ENCODE measurements around the gene NPC1L1. TPM values are rescaled to one million over a fixed set of nuclear protein-coding genes. Genes with fewer than 3 reads are reported as not detected.

NPC1L1 gene
- polyA plus RNA-seq, 1 donor from 2014 or later: not detected

GRCh38 chr7:44511236-44511635 lies 29.9 kb downstream of the NPC1L1 start:
- Histone ChIP-seq H3K36me3 (ENCODE audit: insufficient read depth, low read length) (no peaks in the 10 kb centered on the region), H3K4me3 (ENCODE audit: low read length) (no peak overlapping the region), H3K4me2 (ENCODE audit: low read length) (no peak overlapping the region), H2AFZ (ENCODE audit: low read depth, low read length) (no peak overlapping the region), H3K79me2 (replicated peaks; ENCODE audit: insufficient read depth, low read length) (no peaks in the 10 kb centered on the region), H3K9me3 (ENCODE audit: low read length) (no peaks in the 10 kb centered on the region), H3K27me3 (ENCODE audit: insufficient read depth, low read depth, low read length) (no peaks in the 10 kb centered on the region), H4K20me1 (ENCODE audit: insufficient read depth) (no peaks in the 10 kb centered on the region), H3F3A (ENCODE audit: insufficient read depth, low read length, poor library complexity, severe bottlenecking) (no peaks in the 10 kb centered on the region), H3K9me2 (ENCODE audit: insufficient read depth, low read length) (no peaks in the 10 kb centered on the region), H3K9ac (ENCODE audit: low read length) (no peak overlapping the region), H3K27ac (ENCODE audit: low read length) (no peak overlapping the region)
- TF ChIP-seq REST (IDR thresholded peaks at IDR 0.05; ENCODE audit: borderline replicate concordance) (no peak), SMC3 (conservative IDR thresholded peaks at IDR 0.05; ENCODE audit: poor library complexity) (no peak), RAD21 (conservative IDR thresholded peaks at IDR 0.05) (no peak), EZH2 (IDR thresholded peaks at IDR 0.05; ENCODE audit: borderline replicate concordance, insufficient read depth, low read length, poor library complexity, severe bottlenecking) (no peak), POLR2AphosphoS5 (IDR thresholded peaks at IDR 0.05) (no peak), TAF1 (IDR thresholded peaks at IDR 0.05; ENCODE audit: low read depth) (no peak), EP300 (conservative IDR thresholded peaks at IDR 0.05; ENCODE audit: poor library complexity, severe bottlenecking) (no peak), CTCF (IDR thresholded peaks at IDR 0.05; ENCODE audit: poor library complexity, severe bottlenecking) (no peak), MXI1 (conservative IDR thresholded peaks at IDR 0.05; ENCODE audit: poor library complexity, severe bottlenecking) (no peak)

- Histone ChIP-seq H3K9me2 (ENCODE audit: insufficient read depth, low read length) (no peaks in the 10 kb centered on the region), H4K20me1 (ENCODE audit: insufficient read depth) (no peaks in the 10 kb centered on the region), H3K9ac (ENCODE audit: low read length) (no peak overlapping the region), H2AFZ (ENCODE audit: low read depth, low read length) (no peak overlapping the region), H3F3A (ENCODE audit: insufficient read depth, low read length, poor library complexity, severe bottlenecking) (no peaks in the 10 kb centered on the region), H3K4me2 (ENCODE audit: low read length) (no peak overlapping the region), H3K27ac (ENCODE audit: low read length) (no peak overlapping the region), H3K79me2 (replicated peaks; ENCODE audit: insufficient read depth, low read length) (no peaks in the 10 kb centered on the region), H3K36me3 (ENCODE audit: insufficient read depth, low read length) (no peaks in the 10 kb centered on the region), H3K4me3 (ENCODE audit: low read length) (no peak overlapping the region), H3K9me3 (ENCODE audit: low read length) (no peaks in the 10 kb centered on the region), H3K27me3 (ENCODE audit: insufficient read depth, low read depth, low read length) (no peaks in the 10 kb centered on the region)
- TF ChIP-seq EP300 (conservative IDR thresholded peaks at IDR 0.05; ENCODE audit: poor library complexity, severe bottlenecking) (no peak), MXI1 (conservative IDR thresholded peaks at IDR 0.05; ENCODE audit: poor library complexity, severe bottlenecking) (no peak), SMC3 (conservative IDR thresholded peaks at IDR 0.05; ENCODE audit: poor library complexity) (no peak), RAD21 (conservative IDR thresholded peaks at IDR 0.05) (no peak), CTCF (IDR thresholded peaks at IDR 0.05; ENCODE audit: poor library complexity, severe bottlenecking) (no peak), EZH2 (IDR thresholded peaks at IDR 0.05; ENCODE audit: borderline replicate concordance, insufficient read depth, low read length, poor library complexity, severe bottlenecking) (no peak), REST (IDR thresholded peaks at IDR 0.05; ENCODE audit: borderline replicate concordance) (no peak), TAF1 (IDR thresholded peaks at IDR 0.05; ENCODE audit: low read depth) (no peak)
Observed at GRCh38 chr7:44508328-44509030, 32.7 kb downstream of the NPC1L1 start.

Data from neural cell (in vitro differentiated cells).